GM12872 (cell line): ENCODE measurements around the gene CHML.

Source experiments
- TF ChIP-seq, protein P1 (sequence below): IDR thresholded peaks from 3 replicates; pipeline ENCODE4 v1.5.1; 2011; ENCODE audit warnings: low read depth, mild to moderate bottlenecking, low read length, moderate library complexity; ENCODE audit not compliant: insufficient read depth

The CHML gene

DNA sequence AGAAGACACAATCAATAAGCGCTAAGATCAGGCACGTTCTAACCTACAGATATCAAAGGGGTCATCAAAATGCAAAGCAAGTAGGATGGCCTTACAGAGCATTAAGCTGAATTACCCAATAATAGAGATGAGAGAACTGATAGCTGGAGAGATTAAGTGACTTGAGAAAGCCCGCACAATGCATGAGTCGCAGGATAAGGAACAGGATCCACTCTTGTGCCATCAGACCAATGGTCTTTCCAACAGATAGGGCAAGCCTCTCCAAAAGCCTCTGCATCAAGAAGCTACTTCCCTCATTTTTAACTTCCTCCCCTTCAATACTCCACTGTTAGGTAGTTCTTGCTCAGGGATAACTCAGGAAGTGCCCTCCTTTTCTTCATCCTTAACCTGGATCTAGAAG is 2.6 kb downstream of the CHML start:
- TF ChIP-seq, protein P1, sequence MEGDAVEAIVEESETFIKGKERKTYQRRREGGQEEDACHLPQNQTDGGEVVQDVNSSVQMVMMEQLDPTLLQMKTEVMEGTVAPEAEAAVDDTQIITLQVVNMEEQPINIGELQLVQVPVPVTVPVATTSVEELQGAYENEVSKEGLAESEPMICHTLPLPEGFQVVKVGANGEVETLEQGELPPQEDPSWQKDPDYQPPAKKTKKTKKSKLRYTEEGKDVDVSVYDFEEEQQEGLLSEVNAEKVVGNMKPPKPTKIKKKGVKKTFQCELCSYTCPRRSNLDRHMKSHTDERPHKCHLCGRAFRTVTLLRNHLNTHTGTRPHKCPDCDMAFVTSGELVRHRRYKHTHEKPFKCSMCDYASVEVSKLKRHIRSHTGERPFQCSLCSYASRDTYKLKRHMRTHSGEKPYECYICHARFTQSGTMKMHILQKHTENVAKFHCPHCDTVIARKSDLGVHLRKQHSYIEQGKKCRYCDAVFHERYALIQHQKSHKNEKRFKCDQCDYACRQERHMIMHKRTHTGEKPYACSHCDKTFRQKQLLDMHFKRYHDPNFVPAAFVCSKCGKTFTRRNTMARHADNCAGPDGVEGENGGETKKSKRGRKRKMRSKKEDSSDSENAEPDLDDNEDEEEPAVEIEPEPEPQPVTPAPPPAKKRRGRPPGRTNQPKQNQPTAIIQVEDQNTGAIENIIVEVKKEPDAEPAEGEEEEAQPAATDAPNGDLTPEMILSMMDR, result no peak

DNA sequence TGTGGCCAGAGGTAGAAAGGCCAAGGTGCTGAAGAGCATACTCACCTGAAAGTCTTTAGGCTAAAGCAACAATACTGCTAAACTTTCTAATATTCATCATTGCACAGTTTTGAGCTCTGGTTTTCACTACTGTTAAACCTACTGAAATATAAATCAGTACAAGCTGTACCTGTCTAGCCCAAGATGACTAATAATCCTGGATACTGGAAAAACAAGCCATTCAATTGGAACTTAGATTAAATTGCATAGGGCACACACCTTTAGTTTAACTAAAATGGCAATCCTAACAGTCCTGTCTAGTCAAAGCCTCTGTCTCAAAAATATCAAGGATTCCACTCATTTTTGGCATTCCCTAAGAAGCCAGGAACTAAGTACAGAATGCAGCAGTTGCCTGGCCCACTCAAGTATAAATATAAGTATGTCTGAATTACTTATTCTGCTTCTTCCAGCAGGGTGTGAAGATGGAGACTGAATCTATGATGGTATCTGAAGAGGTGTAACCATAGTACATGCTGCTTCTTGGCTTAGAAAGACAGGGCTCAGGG is 3.1 kb downstream of the CHML start:
- TF ChIP-seq, protein P1, result no peak

DNA sequence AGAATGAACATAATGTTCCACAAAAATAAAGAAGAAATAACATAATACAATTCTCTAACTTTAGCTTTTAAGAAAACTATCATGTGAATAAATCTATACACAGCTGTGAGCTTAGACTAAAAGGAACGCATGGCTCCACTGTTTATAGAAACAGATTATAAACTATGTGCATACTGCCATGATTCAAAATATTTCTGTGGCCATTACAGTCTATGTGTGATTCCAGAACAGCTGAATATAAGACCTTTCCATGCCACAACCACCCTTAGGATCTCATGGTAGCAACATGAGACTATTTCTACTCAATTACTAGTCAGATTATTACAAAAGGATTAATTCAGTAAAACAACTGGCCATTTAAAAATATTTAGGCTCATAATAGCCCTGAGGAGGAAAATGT is 3.9 kb downstream of the CHML start:
- TF ChIP-seq, protein P1, result no peak

DNA sequence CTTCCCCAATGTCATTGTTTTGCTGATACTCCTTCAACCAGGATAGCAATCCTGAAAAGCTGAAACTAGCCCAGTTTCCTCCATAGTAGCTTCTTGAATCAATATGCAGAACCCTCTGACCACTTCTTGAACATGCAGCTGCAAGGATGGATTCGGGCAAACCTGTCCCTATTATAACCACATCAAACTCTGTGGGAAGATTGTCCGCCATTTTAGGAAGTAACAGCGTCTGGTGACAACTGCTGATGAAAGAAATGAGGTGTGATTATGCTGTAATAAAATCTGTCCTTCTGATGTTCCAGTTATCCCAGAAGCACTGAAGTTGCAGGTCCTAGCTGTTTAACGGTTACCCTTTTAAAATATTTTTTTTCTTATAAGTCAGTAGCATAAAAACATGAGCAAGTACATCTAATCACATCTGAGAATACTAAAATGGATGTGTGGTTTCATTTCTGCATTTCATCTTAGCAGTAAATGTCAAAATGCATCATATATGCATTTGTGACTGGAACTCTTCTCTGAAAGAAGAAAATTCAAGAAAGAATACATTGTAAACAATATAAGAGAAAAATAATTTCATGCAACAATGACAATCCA is 4.5 kb downstream of the CHML start:
- TF ChIP-seq, protein P1, result no peak

DNA sequence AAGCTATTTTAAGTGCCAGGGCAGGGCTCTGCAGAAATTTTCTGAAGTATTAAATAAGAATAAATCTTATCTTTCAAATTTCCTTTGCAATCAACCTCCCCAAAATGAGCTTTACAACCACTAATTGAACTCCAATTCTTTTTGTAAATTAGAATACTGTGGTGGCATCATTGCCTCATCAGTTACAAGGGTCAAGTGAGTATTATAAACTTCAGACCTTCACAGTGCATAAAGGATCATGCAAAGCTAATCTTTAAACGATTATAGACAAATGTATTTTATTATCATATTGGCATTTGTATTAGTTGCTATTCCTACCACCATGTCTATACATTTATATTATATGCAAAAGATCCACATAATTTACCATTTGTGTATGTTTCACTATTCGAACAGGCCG is 7.2 kb downstream of the CHML start:
- TF ChIP-seq, protein P1, result no peak

DNA sequence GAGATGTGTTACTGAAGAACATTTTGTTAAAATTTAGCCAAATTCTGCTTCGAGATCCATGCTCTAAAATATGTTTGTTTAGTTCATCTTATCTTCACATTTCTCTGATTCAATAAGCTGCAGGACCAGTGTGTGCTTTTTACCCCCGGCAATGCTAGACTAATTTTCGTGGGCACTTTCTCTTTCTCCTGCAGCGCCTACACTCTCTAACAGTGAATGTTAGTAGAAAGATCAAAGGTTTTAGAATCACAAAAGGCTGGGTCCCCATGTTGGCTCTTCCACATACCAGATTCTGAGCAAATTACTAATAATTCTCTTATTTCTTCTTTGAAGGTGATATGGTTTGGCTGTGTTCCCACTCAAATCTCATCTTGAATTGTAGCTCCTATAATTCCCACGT is 8.5 kb downstream of the CHML start:
- TF ChIP-seq, protein P1, result no peak

DNA sequence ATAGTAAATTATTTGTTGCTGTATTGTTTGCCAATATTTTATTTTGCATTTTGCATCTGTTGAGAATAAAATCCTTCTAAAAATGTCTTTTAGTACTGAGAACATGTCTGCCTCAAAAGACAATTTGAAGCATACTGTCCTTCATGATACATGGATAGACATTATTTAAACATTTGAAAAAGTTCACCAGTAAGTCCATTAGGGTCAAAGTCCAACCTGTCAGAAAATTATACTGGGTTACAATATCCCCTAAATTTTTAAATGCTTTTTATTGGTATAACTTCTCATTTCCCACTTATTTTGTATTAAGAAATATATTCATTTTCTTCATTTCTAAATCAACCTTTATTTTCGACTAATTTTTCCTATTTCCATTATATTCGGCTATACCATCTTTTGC is 9.3 kb downstream of the CHML start:
- TF ChIP-seq, protein P1, result no peak
